Suppressor macrophage (primary cell): ENCODE measurements around the gene CEP95.
"Not testable (repeated sequence)": the region's sequence is repeated elsewhere in the genome, so short reads cannot be mapped to it uniquely, and the experiment has no call there.

ENCODE experiments used
- DNase-seq, 4 experiments: peaks; one replicate each; pipeline ENCODE4 v3.0.0-alpha.2; 2020 to 2022

CEP95 gene

GRCh38 chr17:64495300-64495699 is 11.5 kb upstream of the CEP95 start:
- not testable (repeated sequence) for DNase-seq

GRCh38 chr17:64496348-64496785 is 10.4 kb upstream of the CEP95 start:
- peak in 3 of 4 experiments; percentile 61 to 63 (median 62) for DNase-seq

- DNase-seq = peak; percentile 96 to 98 (median 98)
These were observed 9.8 kb upstream of the CEP95 start, which contains the start of gene POLG2 for GRCh38 chr17:64496786-64497564. Gene POLG2, minus strand, starts transcription at chr17:64497054. Its CDS starts 86 bp downstream, at chr17:64496968.

- no peak for DNase-seq
These were observed 9.2 kb upstream of the CEP95 start for GRCh38 chr17:64497565-64498035.

GRCh38 chr17:64498308-64499203 is 8.2 kb upstream of the CEP95 start:
- DNase-seq = peak in 1 of 4 experiments; percentile 9

- DNase-seq = peak in 2 of 4 experiments; percentile 11 to 19
These were observed 6.8 kb upstream of the CEP95 start for GRCh38 chr17:64499805-64500486.

- no peak for DNase-seq
These were observed 6.3 kb upstream of the CEP95 start for GRCh38 chr17:64500487-64500859.

GRCh38 chr17:64500862-64501765 is 5.7 kb upstream of the CEP95 start:
- no peak for DNase-seq

- no peak for DNase-seq
These were observed 4.8 kb upstream of the CEP95 start for GRCh38 chr17:64502021-64502420.

GRCh38 chr17:64502809-64503208 is 4.0 kb upstream of the CEP95 start:
- no peak for DNase-seq

GRCh38 chr17:64503341-64503740 is 3.4 kb upstream of the CEP95 start:
- peak in 1 of 4 experiments; percentile 6 for DNase-seq

GRCh38 chr17:64503821-64504768 is 2.7 kb upstream of the CEP95 start:
- peak in 2 of 4 experiments; percentile 3 to 12 for DNase-seq

GRCh38 chr17:64504769-64505339 is 1.9 kb upstream of the CEP95 start:
- no peak for DNase-seq

GRCh38 chr17:64505340-64506200 is 1.2 kb upstream of the CEP95 start:
- DNase-seq = peak; percentile 92 to 97 (median 94)

- peak; percentile 98 to 99 (median 98) for DNase-seq
These were observed 589 bp upstream of the CEP95 start, which contains the start of gene DDX5 for GRCh38 chr17:64506201-64506575. Gene DDX5, minus strand, starts transcription at chr17:64506289. Its CDS starts 170 bp downstream, at chr17:64506119.

- peak; percentile 31 to 65 (median 54) for DNase-seq
These were observed 621 bp downstream of the CEP95 start for GRCh38 chr17:64507413-64507782.

- DNase-seq = no peak
These were observed 1.9 kb downstream of the CEP95 start for GRCh38 chr17:64508683-64509082.

- DNase-seq = no peak
These were observed 2.4 kb downstream of the CEP95 start for GRCh38 chr17:64509179-64509578.

GRCh38 chr17:64515419-64515818 is 8.6 kb downstream of the CEP95 start:
- DNase-seq = no peak
